ENCODE data around the gene ZNF385D.

- no peak for TF ChIP-seq EZH2 (IDR thresholded peaks at IDR 0.05; ENCODE audit: low read length, unreplicated experiment)
- no peak for TF ChIP-seq CTCF (conservative IDR thresholded peaks at IDR 0.05; ENCODE audit: low read depth, low read length)
These were observed 15.0 kb upstream of the ZNF385D start for GRCh38 chr3:21766002-21766401.

All from PC-3 (cell line).